SK-N-SH (cell line): ENCODE results near the gene MACROD2.

Source experiments
- CHD2 ChIP-seq: fragments of 150-350 bp; IDR thresholded peaks from 2 replicates; pipeline ENCODE4 v1.6.1; 2018; ENCODE audit warnings: low read length; ENCODE audit not compliant: partially characterized antibody
- EP300 ChIP-seq, 2 experiments: IDR thresholded peaks; 2 replicates each; pipeline versions ENCODE4 v1.4.0 to v1.6.1; 2012; ENCODE audit warnings: borderline replicate concordance in 1 of 2, low read depth in 1 of 2, low read length in 1 of 2
- FOXJ3 ChIP-seq: sonication (generic); formaldehyde crosslinking; IDR thresholded peaks from 2 replicates; pipeline ENCODE4 v1.5.1; 2020; ENCODE audit warnings: mild to moderate bottlenecking, missing genetic modification reagents
- MEF2A ChIP-seq: IDR thresholded peaks from 2 replicates; pipeline ENCODE4 v1.4.0; 2012; ENCODE audit warnings: low read depth, borderline replicate concordance
- NFIC ChIP-seq: IDR thresholded peaks from 2 replicates; pipeline ENCODE4 v1.4.0; 2012; ENCODE audit warnings: borderline replicate concordance
- TAF1 ChIP-seq: IDR thresholded peaks from 2 replicates; pipeline ENCODE4 v1.6.1; 2012; ENCODE audit warnings: low read depth, mild to moderate bottlenecking, low read length, moderate library complexity, borderline replicate concordance
- TCF12 ChIP-seq: IDR thresholded peaks from 2 replicates; pipeline ENCODE4 v1.4.0; 2012
- TF ChIP-seq, protein P1 (sequence below): fragments of 200-600 bp; sonication (generic); IDR thresholded peaks from 2 replicates; pipeline ENCODE4 v1.6.1; 2017; ENCODE audit warnings: antibody characterized with exemption, mild to moderate bottlenecking, moderate library complexity
- TF ChIP-seq, protein P2 (sequence below): IDR thresholded peaks from 2 replicates; pipeline ENCODE4 v1.6.1; 2012; ENCODE audit warnings: mild to moderate bottlenecking, low read depth, low read length, moderate library complexity
- TF ChIP-seq, protein P3 (sequence below): IDR thresholded peaks from 2 replicates; pipeline ENCODE4; 2012
- TF ChIP-seq, protein P4 (sequence below): IDR thresholded peaks from 2 replicates; pipeline ENCODE4 v1.4.0; 2012; ENCODE audit warnings: low read depth, borderline replicate concordance

DNA sequence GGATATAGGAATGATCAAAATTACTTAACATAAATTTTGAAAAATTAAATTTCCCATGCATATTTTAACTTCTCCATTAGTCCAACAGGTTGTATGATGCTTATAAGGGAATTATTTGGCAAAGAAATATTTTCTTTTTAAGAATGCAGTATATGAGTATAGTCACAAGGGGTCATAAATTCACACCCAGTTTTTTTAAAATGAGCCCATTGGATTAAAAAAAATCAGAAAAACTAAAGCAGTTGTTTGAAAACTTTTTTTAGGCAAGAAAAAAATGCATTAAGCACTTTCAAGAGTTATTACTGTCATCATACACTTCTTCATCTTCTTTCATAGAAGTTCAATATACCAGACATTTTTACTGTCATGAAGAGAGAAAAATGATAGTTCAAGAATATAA is 746.3 kb downstream of the MACROD2 start:
- TF ChIP-seq, protein P1, sequence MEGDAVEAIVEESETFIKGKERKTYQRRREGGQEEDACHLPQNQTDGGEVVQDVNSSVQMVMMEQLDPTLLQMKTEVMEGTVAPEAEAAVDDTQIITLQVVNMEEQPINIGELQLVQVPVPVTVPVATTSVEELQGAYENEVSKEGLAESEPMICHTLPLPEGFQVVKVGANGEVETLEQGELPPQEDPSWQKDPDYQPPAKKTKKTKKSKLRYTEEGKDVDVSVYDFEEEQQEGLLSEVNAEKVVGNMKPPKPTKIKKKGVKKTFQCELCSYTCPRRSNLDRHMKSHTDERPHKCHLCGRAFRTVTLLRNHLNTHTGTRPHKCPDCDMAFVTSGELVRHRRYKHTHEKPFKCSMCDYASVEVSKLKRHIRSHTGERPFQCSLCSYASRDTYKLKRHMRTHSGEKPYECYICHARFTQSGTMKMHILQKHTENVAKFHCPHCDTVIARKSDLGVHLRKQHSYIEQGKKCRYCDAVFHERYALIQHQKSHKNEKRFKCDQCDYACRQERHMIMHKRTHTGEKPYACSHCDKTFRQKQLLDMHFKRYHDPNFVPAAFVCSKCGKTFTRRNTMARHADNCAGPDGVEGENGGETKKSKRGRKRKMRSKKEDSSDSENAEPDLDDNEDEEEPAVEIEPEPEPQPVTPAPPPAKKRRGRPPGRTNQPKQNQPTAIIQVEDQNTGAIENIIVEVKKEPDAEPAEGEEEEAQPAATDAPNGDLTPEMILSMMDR: peak; percentile 47
- TF ChIP-seq MEF2A: no peak
- no peak for TF ChIP-seq EP300 (IDR thresholded peaks at IDR 0.05; ENCODE audit: borderline replicate concordance in 1 of 2, low read depth in 1 of 2, low read length in 1 of 2)
- TF ChIP-seq, protein P2, sequence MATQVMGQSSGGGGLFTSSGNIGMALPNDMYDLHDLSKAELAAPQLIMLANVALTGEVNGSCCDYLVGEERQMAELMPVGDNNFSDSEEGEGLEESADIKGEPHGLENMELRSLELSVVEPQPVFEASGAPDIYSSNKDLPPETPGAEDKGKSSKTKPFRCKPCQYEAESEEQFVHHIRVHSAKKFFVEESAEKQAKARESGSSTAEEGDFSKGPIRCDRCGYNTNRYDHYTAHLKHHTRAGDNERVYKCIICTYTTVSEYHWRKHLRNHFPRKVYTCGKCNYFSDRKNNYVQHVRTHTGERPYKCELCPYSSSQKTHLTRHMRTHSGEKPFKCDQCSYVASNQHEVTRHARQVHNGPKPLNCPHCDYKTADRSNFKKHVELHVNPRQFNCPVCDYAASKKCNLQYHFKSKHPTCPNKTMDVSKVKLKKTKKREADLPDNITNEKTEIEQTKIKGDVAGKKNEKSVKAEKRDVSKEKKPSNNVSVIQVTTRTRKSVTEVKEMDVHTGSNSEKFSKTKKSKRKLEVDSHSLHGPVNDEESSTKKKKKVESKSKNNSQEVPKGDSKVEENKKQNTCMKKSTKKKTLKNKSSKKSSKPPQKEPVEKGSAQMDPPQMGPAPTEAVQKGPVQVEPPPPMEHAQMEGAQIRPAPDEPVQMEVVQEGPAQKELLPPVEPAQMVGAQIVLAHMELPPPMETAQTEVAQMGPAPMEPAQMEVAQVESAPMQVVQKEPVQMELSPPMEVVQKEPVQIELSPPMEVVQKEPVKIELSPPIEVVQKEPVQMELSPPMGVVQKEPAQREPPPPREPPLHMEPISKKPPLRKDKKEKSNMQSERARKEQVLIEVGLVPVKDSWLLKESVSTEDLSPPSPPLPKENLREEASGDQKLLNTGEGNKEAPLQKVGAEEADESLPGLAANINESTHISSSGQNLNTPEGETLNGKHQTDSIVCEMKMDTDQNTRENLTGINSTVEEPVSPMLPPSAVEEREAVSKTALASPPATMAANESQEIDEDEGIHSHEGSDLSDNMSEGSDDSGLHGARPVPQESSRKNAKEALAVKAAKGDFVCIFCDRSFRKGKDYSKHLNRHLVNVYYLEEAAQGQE: no peak
- TF ChIP-seq, protein P3, sequence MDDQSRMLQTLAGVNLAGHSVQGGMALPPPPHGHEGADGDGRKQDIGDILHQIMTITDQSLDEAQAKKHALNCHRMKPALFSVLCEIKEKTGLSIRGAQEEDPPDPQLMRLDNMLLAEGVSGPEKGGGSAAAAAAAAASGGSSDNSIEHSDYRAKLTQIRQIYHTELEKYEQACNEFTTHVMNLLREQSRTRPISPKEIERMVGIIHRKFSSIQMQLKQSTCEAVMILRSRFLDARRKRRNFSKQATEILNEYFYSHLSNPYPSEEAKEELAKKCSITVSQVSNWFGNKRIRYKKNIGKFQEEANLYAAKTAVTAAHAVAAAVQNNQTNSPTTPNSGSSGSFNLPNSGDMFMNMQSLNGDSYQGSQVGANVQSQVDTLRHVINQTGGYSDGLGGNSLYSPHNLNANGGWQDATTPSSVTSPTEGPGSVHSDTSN: no peak
- TF ChIP-seq FOXJ3 (CRISPR knock-in tag): no peak
- TF ChIP-seq TAF1: no peak
- TF ChIP-seq, protein P4, sequence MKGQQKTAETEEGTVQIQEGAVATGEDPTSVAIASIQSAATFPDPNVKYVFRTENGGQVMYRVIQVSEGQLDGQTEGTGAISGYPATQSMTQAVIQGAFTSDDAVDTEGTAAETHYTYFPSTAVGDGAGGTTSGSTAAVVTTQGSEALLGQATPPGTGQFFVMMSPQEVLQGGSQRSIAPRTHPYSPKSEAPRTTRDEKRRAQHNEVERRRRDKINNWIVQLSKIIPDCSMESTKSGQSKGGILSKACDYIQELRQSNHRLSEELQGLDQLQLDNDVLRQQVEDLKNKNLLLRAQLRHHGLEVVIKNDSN: no peak
- TF ChIP-seq TCF12: no peak
- no peak for TF ChIP-seq CHD2
- TF ChIP-seq NFIC: no peak
